Adrenal gland (tissue), 12 donors: Measurements from ENCODE around the gene CCNL1. TPM values are rescaled to one million over a fixed set of nuclear protein-coding genes. Genes with fewer than 3 reads are reported as not detected.

ENCODE experiments used
- DNase-seq, 7 donors: peaks; one replicate each; pipeline ENCODE4 v3.0.0-alpha.2; 2019 to 2020
- H3K27ac ChIP-seq, 5 donors: fragments of 200-600 bp; sonication (generic) in 4 of 5; 1 replicate in 3 of 5; 2 replicates in 2 of 5; pipeline versions ENCODE4 v1.5.1 to v1.8.0; 2016 to 2020; ENCODE audit warnings: mild to moderate bottlenecking in 1 of 5
- H3K27me3 ChIP-seq: fragments of 200-600 bp; 2 replicates; pipeline ENCODE4 v1.8.0; 2021
- H3K36me3 ChIP-seq, 2 donors: fragments of 200-600 bp; replicated peaks in 1 of 2; 1 replicate in 1 of 2; 2 replicates in 1 of 2; pipeline versions ENCODE4 v1.5.1 to v1.8.0; 2018 to 2022
- H3K4me1 ChIP-seq, 2 donors: fragments of 200-600 bp; replicated peaks in 1 of 2; 1 replicate in 1 of 2; 2 replicates in 1 of 2; pipeline versions ENCODE4 v1.5.1 to v1.8.0; 2018 to 2021
- H3K4me3 ChIP-seq, 4 donors: fragments of 200-600 bp; sonication (generic) in 3 of 4; one replicate each; pipeline ENCODE4 v1.5.1; 2016 to 2018
- H3K9me3 ChIP-seq, 3 donors: fragments of 200-600 bp; sonication (generic) in 1 of 3; replicated peaks in 1 of 3; 1 replicate in 2 of 3; 2 replicates in 1 of 3; pipeline versions ENCODE4 v1.5.1 to v1.8.0; 2016 to 2021
- POLR2A ChIP-seq, 2 donors: fragments of 450-650 bp; IDR thresholded peaks; one replicate each; pipeline ENCODE4 v1.6.1; 2017; ENCODE audit warnings: antibody characterized with exemption in 2 of 2, mild to moderate bottlenecking in 2 of 2, moderate library complexity in 1 of 2
- WGBS, 4 donors: extraction: QIAGEN DNeasy Blood & Tissue Kit in 2 of 4; methylation state at CpG; one replicate each; pipeline versions ENCODE4 v1.1.5 to v1.1.7; 2013 to 2017; 5-methylcytosine and 5-hydroxymethylcytosine counted together
- intact Hi-C, 2 donors: fragments of 100-400 bp; cut with DNase I; formaldehyde crosslinking; loops; one replicate each; pipeline versions ENCODE4 v1.14.1 to v1.15.0; 2022 to 2023
- polyA plus RNA-seq, 3 donors: library from polyadenylated mRNA; stranded (reverse); fragments of 200-250 nt in 2 of 3; fragments of 350-450 nt in 1 of 3; fragmentation: Illumina TruSeq in 1 of 3; extraction: RNeasy Lipid Tissue Mini Kit (QIAGEN cat#74804) in 1 of 3; gene quantifications; one replicate each; pipeline ENCODE4 v1.2.3, GENCODE V29; 2013 to 2014
- total RNA-seq, 9 donors: library from RNA; depleted of rRNA in 4 of 9; stranded (reverse); fragments of >200 nt in 4 of 9; fragments of 120-200 nt in 1 of 9; fragmentation: NEBNext Ultra II Directional in 1 of 9; extraction: Animal tissue kit (Norgen Biotek cat#: 25700) in 1 of 9; gene quantifications; one replicate each; pipeline versions ENCODE4 v1.1.0 to v1.2.4, GENCODE V29; 2013 to 2023
- TF ChIP-seq, protein P1 (sequence below), 6 experiments: fragments of 450-650 bp in 4 of 6; fragments of 200-600 bp in 2 of 6; sonication (generic) in 1 of 6; IDR thresholded peaks; 1 replicate in 5 of 6; 2 replicates in 1 of 6; pipeline versions ENCODE4 v1.5.1 to v1.8.0; 2016 to 2021; ENCODE audit warnings: antibody characterized with exemption in 6 of 6, mild to moderate bottlenecking in 2 of 6, moderate library complexity in 1 of 6
- donor health status: healthy with polysubstance abuse.
- donor health status: Bipolar disorder and iron deficiency.
- donor health status: DM: yes; HTN: yes; CAD: no.
- donor health status: DM: no; HTN: no; CAD: no.
- donor health status: DM: no; HTN: no; CAD: no.
- donor health status: DM: yes; HTN: yes; CAD: no.

The CCNL1 gene
- total and polyA plus RNA-seq, 12 donors, result 50.1 to 223 (median 105) TPM

DNA sequence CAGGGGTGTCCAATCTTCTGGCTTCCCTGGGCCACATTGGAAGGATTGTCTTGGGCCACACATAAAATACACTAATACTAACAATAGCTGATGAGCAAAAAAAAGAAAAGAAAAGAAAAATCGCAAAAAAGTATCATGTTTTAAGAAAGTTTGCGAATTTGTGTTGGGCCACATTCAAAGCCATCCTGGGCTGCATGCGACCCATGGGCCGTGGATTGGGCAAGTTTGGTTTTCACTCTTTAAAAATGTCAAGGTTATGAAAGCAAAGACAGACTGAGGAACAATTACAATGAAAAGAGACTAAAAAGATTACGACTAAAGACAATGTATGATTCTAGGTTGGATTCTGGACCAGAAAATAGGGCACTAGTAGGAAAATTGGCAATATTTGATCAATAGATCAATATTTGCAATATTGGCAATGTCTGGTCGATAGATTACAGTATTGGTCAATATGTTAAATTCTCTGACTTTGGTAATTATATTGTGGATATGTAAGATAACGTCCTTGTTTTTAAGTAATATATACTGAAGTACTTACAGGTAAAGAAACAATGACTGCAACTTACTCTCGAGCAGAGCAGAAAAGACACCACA lies 19.9 kb downstream of the CCNL1 start:
- DNase-seq, result peak in 3 of 7 donors; percentile 45 to 64 (median 56)
- no peak overlapping the region for H3K4me3 ChIP-seq
- TF ChIP-seq, protein P1, sequence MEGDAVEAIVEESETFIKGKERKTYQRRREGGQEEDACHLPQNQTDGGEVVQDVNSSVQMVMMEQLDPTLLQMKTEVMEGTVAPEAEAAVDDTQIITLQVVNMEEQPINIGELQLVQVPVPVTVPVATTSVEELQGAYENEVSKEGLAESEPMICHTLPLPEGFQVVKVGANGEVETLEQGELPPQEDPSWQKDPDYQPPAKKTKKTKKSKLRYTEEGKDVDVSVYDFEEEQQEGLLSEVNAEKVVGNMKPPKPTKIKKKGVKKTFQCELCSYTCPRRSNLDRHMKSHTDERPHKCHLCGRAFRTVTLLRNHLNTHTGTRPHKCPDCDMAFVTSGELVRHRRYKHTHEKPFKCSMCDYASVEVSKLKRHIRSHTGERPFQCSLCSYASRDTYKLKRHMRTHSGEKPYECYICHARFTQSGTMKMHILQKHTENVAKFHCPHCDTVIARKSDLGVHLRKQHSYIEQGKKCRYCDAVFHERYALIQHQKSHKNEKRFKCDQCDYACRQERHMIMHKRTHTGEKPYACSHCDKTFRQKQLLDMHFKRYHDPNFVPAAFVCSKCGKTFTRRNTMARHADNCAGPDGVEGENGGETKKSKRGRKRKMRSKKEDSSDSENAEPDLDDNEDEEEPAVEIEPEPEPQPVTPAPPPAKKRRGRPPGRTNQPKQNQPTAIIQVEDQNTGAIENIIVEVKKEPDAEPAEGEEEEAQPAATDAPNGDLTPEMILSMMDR (IDR thresholded peaks at IDR 0.05), result no peak
- TF ChIP-seq POLR2A (IDR thresholded peaks at IDR 0.05), result no peak
- intact Hi-C loops, result loop anchor here (5.0 to 10.0 kb wide), 2 partner anchors 468 to 585 kb away; partner anchors contain the start of genes SSR3 (in 1 of the 2) and TIPARP (in 1 of the 2)
- WGBS, 4 donors, result 53 to 61% (median 57%) methylated on average over 8 of the region's 8 CpGs
- H3K4me1 ChIP-seq, result peaks cover 20 to 31% of the 10 kb centered on the region in 2 donors
- H3K36me3 ChIP-seq, result peaks cover 0 to 26% of the 10 kb centered on the region in 2 donors
- peak overlapping the region in 2 of 5 donors; percentile 35 to 42 for H3K27ac ChIP-seq
- no peaks in the 10 kb centered on the region for H3K9me3 ChIP-seq
- H3K27me3 ChIP-seq, result no peaks in the 10 kb centered on the region

DNA sequence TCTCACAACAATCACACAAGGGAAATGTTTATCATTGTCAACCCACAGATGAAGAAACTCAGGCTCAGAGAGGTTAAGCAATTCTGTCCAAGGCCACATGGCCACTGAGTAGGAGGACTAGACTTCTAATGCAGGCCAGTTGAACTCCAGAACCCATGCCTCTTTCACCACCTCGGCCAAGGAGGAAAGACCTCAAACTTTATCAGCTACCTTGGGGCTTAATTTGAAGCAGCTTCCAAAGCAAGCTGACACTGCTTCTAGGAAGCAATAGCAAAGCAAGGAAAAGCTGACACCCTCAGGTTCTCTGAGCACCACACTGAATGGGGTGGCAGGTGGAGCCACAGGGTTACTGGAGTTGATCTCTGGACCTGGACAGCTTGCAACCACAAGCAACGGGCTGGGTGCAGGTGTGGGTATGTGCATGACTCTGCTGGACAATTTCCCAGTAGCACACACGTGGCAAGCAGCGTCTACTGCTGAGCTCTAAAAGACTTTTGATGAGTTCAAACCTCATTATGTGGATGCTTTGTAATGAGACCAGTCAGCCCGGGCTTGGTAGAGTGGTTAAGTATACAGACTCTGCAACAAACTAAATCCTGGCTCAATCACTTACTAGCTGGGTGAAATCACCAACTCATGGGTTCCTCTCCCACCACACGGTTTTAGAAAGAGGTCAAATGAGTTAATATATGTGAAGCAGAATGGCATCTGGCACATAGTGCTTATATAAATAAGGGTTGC lies 23.1 kb downstream of the CCNL1 start:
- peaks cover 25 to 39% of the 10 kb centered on the region in 2 donors for H3K4me1 ChIP-seq
- 36 to 41% (median 39%) methylated on average over 3 to 6 of the region's 6 CpGs for WGBS, 4 donors
- H3K27ac ChIP-seq, result peak overlapping the region; percentile 6 to 77 (median 56)
- TF ChIP-seq, protein P1 (IDR thresholded peaks at IDR 0.05), result no peak
- intact Hi-C loops, result loop anchor here (5.0 to 10.0 kb wide), 2 partner anchors 465 to 582 kb away; partner anchors contain the start of genes SSR3 (in 1 of the 2) and TIPARP (in 1 of the 2)
- DNase-seq, result peak in 4 of 7 donors; percentile 38 to 73 (median 57)
- H3K9me3 ChIP-seq, result no peaks in the 10 kb centered on the region
- no peak overlapping the region for H3K4me3 ChIP-seq
- peaks cover 0 to 4% of the 10 kb centered on the region in 2 donors for H3K36me3 ChIP-seq
- H3K27me3 ChIP-seq, result no peaks in the 10 kb centered on the region

DNA sequence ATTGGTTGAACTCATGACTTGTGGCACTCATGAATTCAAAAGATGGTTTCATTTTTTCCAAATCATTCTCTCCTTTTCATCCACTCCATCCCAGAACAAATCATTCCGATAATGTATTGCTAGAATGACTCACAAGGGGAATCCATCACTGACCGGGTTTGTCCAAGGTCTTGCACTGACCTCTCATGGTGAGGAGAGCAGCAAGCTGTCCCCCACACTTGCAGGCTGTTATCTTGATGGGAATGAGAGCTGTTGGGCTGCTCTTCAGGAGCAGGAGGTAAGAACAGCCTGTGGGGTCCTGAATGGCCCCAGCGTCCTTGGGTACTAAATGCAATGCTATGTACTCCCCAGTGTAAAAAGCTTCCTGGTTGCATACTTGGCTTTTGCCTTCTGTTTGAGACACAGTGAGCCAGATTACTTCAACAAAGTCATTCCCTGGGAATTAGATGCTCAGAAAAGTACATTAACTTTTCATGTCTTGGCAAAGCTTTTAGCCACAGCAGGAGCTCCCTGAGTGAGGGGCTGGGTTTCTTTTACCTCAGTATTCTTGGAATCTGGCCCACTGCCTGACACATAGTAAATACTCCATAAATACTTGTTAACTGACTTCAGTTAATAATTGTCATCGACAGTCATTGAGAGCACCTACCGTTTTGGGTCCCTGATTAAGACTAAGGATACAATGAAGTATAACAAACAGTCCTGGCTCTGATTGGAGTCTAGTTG lies 24.1 kb downstream of the CCNL1 start:
- H3K27ac ChIP-seq, result peak overlapping the region; percentile 12 to 77 (median 58)
- peaks cover 25 to 42% of the 10 kb centered on the region in 2 donors for H3K4me1 ChIP-seq
- peaks cover 0 to 4% of the 10 kb centered on the region in 2 donors for H3K36me3 ChIP-seq
- no peak overlapping the region for H3K4me3 ChIP-seq
- DNase-seq, result peak; percentile 67 to 85 (median 83)
- H3K27me3 ChIP-seq, result no peaks in the 10 kb centered on the region
- 33 to 48% (median 46%) methylated on average over 5 of the region's 5 CpGs for WGBS, 4 donors
- intact Hi-C loops, result loop anchor here (5.0 to 10.0 kb wide), 2 partner anchors 464 to 581 kb away; partner anchors contain the start of genes SSR3 (in 1 of the 2) and TIPARP (in 1 of the 2)
- no peaks in the 10 kb centered on the region for H3K9me3 ChIP-seq
- no peak for TF ChIP-seq POLR2A (IDR thresholded peaks at IDR 0.05)
- TF ChIP-seq, protein P1 (IDR thresholded peaks at IDR 0.05), result peak in 2 of 6 experiments; percentile 11 to 32
